Activated CD4-positive, alpha-beta T cell treated with anti-CD3 and anti-CD28 coated beads for 4 hours (primary cell): ENCODE measurements around the gene PMF1.
A peak's percentile ranks its signal among the peaks of the same experiment; 100 is the strongest.
"Not testable (repeated sequence)": the region's sequence is repeated elsewhere in the genome, so short reads cannot be mapped to it uniquely, and the experiment has no call there.

Source experiments
- DNase-seq, 2 donors: peaks; one replicate each; pipeline ENCODE4 v3.0.0-alpha.2; 2020

PMF1 gene, protein sequence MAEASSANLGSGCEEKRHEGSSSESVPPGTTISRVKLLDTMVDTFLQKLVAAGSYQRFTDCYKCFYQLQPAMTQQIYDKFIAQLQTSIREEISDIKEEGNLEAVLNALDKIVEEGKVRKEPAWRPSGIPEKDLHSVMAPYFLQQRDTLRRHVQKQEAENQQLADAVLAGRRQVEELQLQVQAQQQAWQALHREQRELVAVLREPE

GRCh38 chr1:156212833-156213643 is at the start of gene PMF1:
PMF1 (plus strand) TSS chr1:156213007; CDS start chr1:156213016, 9 bp downstream.
- peak; percentile 94 to 97 for DNase-seq

- DNase-seq: no peak
Measured at GRCh38 chr1:156163712-156164111, 49.1 kb upstream of the PMF1 start.

GRCh38 chr1:156164125-156164831 is 48.5 kb upstream of the PMF1 start:
- no peak for DNase-seq

GRCh38 chr1:156165083-156165482 is 47.7 kb upstream of the PMF1 start:
- DNase-seq: no peak

- DNase-seq: no peak
Measured at GRCh38 chr1:156167536-156167935, 45.3 kb upstream of the PMF1 start.

GRCh38 chr1:156172696-156173470 is 39.9 kb upstream of the PMF1 start:
- no peak for DNase-seq

DNA sequence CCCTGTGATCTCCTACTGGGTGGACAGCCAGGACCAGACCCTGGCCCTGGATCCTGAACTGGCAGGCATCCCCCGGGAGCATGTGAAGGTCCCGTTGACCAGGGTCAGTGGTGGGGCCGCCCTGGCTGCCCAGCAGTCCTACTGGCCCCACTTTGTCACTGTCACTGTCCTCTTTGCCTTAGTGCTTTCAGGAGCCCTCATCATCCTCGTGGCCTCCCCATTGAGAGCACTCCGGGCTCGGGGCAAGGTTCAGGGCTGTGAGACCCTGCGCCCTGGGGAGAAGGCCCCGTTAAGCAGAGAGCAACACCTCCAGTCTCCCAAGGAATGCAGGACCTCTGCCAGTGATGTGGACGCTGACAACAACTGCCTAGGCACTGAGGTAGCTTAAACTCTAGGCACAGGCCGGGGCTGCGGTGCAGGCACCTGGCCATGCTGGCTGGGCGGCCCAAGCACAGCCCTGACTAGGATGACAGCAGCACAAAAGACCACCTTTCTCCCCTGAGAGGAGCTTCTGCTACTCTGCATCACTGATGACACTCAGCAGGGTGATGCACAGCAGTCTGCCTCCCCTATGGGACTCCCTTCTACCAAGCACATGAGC is 36.1 kb upstream of the PMF1 start:
- no peak for DNase-seq

GRCh38 chr1:156177919-156178654 is 34.7 kb upstream of the PMF1 start:
- DNase-seq: no peak

DNA sequence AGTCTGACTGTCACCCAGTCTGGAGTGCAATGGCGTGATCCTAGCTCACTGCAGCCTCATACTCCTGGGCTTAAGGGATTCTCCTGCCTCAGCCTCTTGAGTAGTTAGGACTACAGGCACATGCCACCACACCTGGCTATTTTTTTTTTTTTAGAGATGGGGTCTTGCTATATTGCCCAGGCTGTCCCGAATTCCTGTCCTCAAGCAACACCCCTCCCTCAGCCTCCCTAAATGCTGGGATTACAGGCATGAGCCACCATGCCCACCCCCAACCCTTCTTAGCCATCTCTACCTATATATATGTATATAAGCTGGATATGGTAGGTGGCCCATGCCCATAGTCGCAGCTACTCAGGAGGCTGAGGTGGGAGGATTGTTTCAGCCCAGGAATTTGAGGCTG is 32.3 kb upstream of the PMF1 start:
- DNase-seq: no peak

DNA sequence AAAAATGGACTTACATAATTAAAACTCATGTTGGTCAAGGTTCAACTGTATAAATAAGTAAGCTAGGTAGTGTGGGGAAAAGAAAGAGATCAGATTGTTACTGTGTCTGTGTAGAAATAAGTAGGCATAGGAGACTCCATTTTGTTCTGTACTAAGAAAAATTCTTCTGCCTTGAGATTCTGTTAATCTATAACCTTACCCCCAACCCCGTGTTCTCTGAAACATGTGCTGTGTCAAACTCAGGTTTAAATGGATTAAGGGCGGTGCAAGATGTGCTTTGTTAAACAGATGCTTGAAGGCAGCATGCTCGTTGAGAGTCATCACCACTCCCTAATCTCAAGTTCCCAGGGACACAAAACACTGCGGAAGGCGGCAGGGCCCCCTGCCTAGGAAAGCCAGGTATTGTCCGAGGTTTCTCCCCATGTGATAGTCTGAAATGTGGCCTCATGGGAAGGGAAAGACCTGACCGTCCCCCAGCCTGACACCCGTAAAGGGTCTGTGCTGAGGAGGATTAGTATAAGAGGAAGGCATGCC is 31.3 kb upstream of the PMF1 start:
- not testable (repeated sequence) for DNase-seq

DNA sequence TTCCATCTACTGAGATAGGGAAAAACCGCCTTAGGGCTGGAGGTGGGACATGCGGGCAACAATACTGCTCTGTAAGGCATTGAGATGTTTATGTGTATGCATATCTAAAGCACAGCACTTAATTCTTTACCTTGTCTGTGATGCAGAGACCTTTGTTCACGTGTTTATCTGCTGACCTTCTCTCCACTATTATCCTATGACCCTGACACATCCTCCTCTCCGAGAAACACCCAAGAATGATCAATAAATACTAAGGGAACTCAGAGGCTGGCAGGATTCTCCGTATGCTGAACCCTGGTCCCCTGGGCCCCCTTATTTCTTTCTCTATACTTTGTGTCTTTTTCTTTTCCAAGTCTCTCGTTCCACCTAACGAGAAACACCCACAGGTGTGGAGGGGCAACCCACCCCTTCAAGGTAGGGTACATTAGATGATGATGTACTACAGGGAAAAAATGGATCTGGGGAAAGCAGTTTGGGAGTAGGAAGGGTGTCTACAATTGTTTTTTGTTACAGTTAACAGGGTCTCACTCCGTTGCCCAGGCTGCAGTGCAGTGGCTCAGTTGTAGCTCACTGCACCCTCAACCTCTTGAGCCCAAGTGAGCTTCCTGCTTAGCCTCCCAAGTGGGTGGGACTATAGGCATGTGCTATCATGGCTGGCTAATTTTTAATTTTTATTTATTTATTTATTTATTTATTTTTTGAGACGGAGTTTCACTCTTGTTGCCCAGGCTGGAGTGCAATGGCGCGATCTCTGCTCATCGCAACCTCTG is 30.6 kb upstream of the PMF1 start:
- not testable (repeated sequence) for DNase-seq

DNA sequence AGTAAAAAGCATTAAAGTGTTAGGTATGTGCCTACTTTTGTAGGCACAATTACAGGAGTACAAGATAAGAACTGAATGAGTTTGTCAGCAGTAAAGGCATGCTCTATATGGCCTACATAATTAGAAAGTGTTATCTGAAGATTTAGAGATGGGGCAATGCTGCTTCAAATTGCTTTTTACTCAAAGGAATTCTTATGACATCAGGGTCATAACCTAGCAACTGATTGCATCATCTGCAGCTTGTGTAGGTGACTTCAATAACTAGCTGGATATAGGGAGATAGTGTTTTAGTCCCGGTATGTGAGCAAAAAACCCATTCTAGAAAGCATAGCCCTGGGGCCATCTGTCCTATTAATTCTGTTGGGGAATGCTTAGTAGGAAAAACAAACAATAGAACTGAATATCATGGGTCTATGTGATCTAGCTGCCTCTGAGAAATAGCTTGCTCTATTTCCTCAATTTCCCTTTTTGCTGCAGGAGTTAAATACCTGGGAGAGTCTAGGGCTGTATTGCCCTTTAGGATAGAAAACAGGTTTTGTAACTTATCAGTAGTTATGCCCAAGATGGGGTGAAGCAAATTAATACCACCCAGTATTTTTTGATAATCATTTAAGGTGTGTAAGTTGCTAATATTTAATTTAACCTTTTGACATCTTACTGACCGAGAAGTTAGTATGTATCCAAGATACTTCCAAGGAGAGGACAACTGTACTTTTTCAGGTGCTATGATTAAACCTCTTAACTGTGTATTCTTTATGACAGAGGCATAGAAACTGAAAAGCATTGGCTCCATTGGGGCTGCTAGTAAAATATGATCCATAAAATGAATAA is 26.2 kb upstream of the PMF1 start:
- not testable (repeated sequence) for DNase-seq

DNA sequence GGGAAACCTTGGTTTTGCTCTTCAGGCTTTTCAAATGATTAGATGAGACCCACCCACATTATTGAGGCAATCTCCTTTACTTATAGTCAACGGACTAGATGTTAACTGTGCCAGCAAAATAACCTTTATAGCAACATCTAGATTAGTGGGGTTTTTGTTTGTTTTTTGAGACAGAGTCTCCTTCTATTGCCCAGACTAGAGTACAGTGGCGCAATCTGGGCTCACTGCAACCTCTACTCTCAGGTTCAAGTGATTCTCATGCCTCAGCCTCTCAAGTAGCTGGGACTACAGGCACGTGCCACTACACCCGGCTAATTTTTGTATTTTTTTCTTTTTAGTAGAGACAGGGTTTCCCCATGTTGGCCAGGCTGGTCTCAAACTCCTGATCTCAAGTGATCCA is 22.5 kb upstream of the PMF1 start:
- not testable (repeated sequence) for DNase-seq

DNA sequence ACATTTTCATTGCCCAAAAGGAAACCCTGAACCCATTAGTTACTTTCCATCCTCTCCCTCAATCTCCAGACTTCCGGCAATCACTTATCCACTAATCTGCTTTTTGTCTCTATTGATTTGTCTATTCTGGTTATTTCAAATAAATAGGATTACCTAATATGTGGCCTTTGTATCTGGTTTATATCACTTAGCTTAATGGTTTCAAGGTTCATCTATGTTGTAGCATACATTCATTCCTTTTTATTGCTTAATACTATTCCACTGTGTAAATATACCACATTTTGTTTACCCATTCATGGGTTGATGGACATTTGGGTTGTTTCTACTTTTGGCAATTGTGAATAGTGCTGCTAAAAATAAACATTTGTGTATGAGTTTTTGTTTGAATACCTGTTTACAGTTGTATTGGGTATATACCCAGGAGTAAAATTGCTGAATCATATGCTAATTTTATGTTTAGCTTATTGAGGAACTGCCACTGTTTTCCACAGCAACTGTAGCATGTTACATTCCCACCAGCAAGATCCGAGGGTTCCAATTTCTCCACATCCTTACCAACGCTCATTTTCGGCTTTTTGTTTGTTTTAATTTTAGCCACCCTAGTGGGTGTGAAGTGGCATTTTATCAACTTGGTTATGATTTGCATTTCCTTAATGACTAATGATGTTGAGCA is 21.4 kb upstream of the PMF1 start:
- no peak for DNase-seq

GRCh38 chr1:156193208-156193487 is 19.7 kb upstream of the PMF1 start:
- no peak for DNase-seq

- peak; percentile 94 to 96 for DNase-seq
Measured at GRCh38 chr1:156193488-156194299, 19.1 kb upstream of the PMF1 start, which contains the start of gene SLC25A44. SLC25A44 (plus strand) TSS chr1:156194104; CDS start chr1:156199848, 5,744 bp downstream.

GRCh38 chr1:156194300-156194652 is 18.5 kb upstream of the PMF1 start:
- DNase-seq: no peak

DNA sequence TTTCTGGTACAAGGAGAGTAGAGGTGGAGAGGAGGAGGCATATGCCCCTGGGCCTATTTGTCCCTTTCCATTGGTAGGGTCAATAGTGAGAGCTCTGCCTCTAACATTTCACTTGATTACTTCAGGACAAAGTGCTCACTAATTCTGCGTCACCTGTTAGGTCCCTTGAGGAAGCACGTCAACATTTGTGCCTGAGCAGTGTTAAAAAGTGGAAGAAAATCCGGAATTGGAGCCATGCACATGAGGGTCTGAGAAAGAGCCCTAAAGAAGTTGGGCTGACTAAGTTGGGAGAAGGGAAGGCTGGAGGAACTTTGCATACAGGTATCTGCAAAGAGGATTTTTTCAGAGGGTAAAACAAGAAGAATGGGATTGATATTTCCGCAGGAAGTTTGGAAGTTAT is 17.0 kb upstream of the PMF1 start:
- DNase-seq: no peak

DNA sequence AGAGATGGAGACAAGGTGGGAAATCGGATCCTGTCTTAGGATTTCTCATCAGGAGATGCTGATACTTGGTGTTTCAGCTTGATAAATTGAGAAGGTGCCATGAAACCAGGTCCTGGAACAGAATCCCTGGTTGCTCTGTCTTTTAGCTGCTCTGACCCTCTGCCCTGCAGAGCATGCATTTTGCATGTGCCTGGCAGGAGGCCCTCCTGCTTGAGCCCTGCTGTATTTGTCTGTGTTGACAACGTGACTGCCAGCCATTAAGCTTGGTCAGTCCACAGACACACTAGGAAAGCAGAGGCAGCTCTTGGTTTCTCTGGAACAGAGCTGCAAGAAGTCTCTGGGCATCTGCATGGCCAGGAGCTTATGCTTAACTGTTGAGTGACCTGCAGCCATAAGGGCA is 16.4 kb upstream of the PMF1 start:
- no peak for DNase-seq
